Activated CD4-positive, alpha-beta memory T cell treated with anti-CD3 and anti-CD28 coated beads, Interleukin-2, amount 10 ng/mL, durations not matched to agents 7 days and 5 days (primary cell): ENCODE data around the gene CDH23. TPM values are rescaled to one million over a fixed set of nuclear protein-coding genes. Genes with fewer than 3 reads are reported as not detected.

Source experiments
- CTCF ChIA-PET: fragments of 350-600 bp; sonication (Branson Sonifier 250); formaldehyde crosslinking; loops from one replicate; lab custom pipeline; 2021; ENCODE audit warnings: antibody characterized with exemption, inconsistent platforms; lab: Charles Lee
- POLR2A ChIA-PET: fragments of 350-600 bp; sonication (Branson Sonifier 250); formaldehyde crosslinking; loops from one replicate; lab custom pipeline; 2021; ENCODE audit warnings: antibody characterized with exemption; lab: Charles Lee
- DNase-seq: peaks from one replicate; pipeline ENCODE4 v3.0.0-alpha.2; 2020
- H3K27ac Mint-ChIP-seq: one replicate; pipeline ENCODE4 v1.8.0; 2021; ENCODE audit warnings: mild to moderate bottlenecking, mixed read lengths
- H3K27me3 Mint-ChIP-seq: one replicate; pipeline ENCODE4 v1.8.0; 2021; ENCODE audit warnings: mixed read lengths
- H3K36me3 Mint-ChIP-seq: one replicate; pipeline ENCODE4 v1.8.0; 2021; ENCODE audit warnings: low read depth, mixed read lengths
- H3K4me1 Mint-ChIP-seq: one replicate; pipeline ENCODE4 v1.8.0; 2021; ENCODE audit warnings: mixed read lengths
- H3K4me3 Mint-ChIP-seq: one replicate; pipeline ENCODE4 v1.8.0; 2021; ENCODE audit warnings: mild to moderate bottlenecking, mixed read lengths
- H3K9me3 Mint-ChIP-seq: one replicate; pipeline ENCODE4 v1.8.0; 2021; ENCODE audit warnings: mixed read lengths
- total RNA-seq, 2 experiments: library from RNA; stranded (reverse); gene quantifications; one replicate each; pipeline ENCODE4 v1.2.3, GENCODE V29; 2021

CDH23 gene
- total RNA-seq, 2 experiments from 2014 or later, result 1.3 TPM

GRCh38 chr10:71461457-71461856 is 64.7 kb downstream of the CDH23 start:
- H3K36me3 Mint-ChIP-seq, result no peaks in the 10 kb centered on the region
- H3K27ac Mint-ChIP-seq, result no peak overlapping the region
- POLR2A ChIA-PET, result no interaction called here
- H3K4me1 Mint-ChIP-seq, result no peaks in the 10 kb centered on the region
- peaks cover under 1% of the 10 kb centered on the region for H3K27me3 Mint-ChIP-seq
- no peaks in the 10 kb centered on the region for H3K9me3 Mint-ChIP-seq
- CTCF ChIA-PET, result no interaction called here
- H3K4me3 Mint-ChIP-seq, result no peak overlapping the region
- no peak for DNase-seq

DNA sequence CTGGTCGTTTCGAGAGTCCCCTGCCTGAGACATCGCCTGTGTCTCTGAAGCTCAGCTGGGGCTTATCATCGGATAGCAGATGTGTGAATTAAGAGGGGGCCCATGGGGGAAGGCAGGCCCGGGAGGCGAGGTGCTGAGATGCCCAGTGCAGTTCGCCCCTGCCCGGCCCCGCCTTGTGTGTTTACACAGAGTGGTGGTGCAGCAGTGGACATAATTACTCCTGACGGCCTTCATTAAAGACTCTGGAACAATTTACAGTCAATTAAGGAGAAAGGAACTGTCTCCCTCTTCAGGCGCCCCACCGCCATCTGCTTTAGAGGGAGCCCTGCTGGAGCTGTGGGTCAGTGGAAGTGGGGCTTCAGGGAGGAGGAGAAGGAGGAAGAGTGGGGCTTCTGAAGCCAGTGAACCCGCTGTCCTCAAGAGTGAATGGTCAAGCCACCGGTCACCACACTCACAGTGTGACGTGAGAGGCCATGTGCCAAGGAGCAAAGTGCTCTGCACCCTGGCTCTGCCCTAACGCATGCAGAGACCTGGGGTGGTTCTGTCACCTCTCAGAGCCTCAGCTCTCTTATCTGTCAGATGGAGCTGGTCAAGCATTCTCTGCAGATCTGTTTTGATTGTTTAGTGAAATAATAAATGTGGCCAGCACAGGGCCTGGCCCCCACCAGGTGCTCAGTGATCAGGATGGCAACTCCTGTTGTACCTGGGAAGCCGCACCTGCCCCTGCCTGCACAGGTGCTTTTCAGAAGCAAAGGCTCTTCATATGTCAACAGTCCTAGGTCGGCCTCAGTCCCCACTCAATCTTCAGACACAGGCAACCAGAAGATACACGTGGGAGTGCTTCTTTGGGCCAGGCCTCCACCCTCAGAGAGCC is 65.6 kb downstream of the CDH23 start:
- POLR2A ChIA-PET, result no interaction called here
- CTCF ChIA-PET, result no interaction called here

DNA sequence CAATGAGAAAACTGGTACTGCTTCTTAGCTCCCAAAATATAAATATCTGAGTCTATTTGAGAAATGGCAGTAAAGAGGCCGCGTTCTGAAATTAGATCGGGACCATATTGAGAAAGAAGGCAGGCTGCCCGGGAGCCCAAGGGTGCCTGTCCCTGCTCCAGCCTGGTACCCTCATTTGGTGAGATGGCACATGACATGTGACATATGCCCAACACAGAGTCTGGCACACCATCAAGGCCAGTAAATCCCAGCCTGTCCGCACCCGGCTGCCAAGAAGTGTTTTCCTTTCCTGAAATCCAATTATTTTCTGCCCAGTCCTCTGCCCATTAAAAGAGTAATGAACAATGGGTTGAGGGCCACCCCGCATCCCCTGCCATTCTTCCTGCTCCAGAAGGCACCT is 66.4 kb downstream of the CDH23 start:
- CTCF ChIA-PET, result no interaction called here
- Mint-ChIP-seq H3K9me3 (no peaks in the 10 kb centered on the region), H3K4me1 (no peaks in the 10 kb centered on the region), H3K36me3 (no peaks in the 10 kb centered on the region), H3K4me3 (no peak overlapping the region), H3K27me3 (no peaks in the 10 kb centered on the region), H3K27ac (no peak overlapping the region)
- DNase-seq, result no peak
- POLR2A ChIA-PET, result no interaction called here

More for the DNA sequence above, 65.6 kb downstream of the CDH23 start:
- no peaks in the 10 kb centered on the region for H3K9me3 Mint-ChIP-seq
- DNase-seq, result no peak
- H3K4me3 Mint-ChIP-seq, result no peak overlapping the region
- H3K27me3 Mint-ChIP-seq, result no peaks in the 10 kb centered on the region
- H3K4me1 Mint-ChIP-seq, result no peaks in the 10 kb centered on the region
- H3K27ac Mint-ChIP-seq, result no peak overlapping the region
- H3K36me3 Mint-ChIP-seq, result no peaks in the 10 kb centered on the region

DNA sequence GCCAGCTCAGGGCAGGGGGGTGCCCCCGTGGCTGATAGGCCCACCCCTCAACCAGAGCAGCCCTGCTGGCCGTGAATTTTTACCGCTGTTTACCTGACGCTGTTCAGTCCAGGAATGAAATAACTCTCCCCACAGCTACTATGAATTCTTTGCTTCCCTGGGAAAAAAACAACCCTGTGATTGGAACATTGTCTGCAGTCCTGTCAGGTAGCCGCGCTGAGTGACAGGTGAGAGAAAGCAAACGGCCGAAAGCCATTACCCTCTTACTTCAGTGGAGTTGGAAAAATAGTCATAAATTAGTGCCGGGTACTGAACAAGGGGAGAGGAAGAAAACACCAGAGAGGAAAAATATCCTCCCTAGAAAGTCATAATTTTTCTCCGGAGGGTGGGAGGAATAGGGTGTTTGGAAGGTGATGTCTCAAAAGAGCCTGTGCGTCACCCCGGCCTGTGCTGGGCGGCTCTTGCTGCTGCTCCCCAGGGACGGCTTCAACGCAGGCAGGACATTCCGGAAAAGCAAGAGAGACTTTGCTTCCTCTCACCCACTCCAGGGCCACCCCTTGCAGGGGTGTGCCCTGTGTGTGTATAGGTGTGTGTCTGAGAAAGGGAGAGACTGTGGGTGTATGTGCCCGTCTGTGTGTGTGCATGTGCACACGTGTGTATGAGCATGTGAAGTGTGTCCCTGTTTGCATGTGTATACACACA is 69.0 kb downstream of the CDH23 start:
- H3K27me3 Mint-ChIP-seq, result no peaks in the 10 kb centered on the region
- no peak for DNase-seq
- no peaks in the 10 kb centered on the region for H3K36me3 Mint-ChIP-seq
- no peak overlapping the region for H3K27ac Mint-ChIP-seq
- no peaks in the 10 kb centered on the region for H3K4me1 Mint-ChIP-seq
- ChIA-PET CTCF (no interaction called here), POLR2A (no interaction called here)
- no peak overlapping the region for H3K4me3 Mint-ChIP-seq
- H3K9me3 Mint-ChIP-seq, result no peaks in the 10 kb centered on the region

GRCh38 chr10:71466330-71466729 is 69.6 kb downstream of the CDH23 start:
- H3K36me3 Mint-ChIP-seq, result no peaks in the 10 kb centered on the region
- ChIA-PET POLR2A (no interaction called here), CTCF (interaction anchor here (0.8 kb wide), 1 partner anchor 9 kb away, joined by 3 read pairs; no protein-coding TSS in a partner anchor)
- H3K27me3 Mint-ChIP-seq, result no peaks in the 10 kb centered on the region
- H3K9me3 Mint-ChIP-seq, result no peaks in the 10 kb centered on the region
- no peaks in the 10 kb centered on the region for H3K4me1 Mint-ChIP-seq
- no peak overlapping the region for H3K27ac Mint-ChIP-seq
- no peak for DNase-seq
- H3K4me3 Mint-ChIP-seq, result no peak overlapping the region

DNA sequence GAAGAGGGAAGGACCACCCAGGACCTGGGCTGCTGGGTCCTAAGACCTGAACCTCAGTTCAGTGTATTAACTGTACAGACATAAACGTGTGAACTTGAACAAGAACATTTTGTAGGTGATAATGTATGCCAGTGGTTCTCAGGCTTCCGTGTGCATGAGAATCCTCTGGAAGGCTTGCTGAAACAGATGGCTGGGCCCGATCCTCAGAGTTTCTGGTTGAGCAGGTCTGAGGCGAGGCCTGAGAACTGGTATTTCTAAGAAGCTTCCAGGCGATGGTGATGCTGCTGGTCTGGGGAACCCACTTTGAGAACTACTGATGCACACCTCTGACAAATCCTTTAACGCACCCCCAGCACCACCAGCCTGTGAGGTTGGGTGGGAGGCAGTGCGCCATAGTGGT is 70.4 kb downstream of the CDH23 start:
- POLR2A ChIA-PET, result no interaction called here

GRCh38 chr10:71467569-71468362 is 71.0 kb downstream of the CDH23 start:
- CTCF ChIA-PET, result interaction anchor here (1.1 to 1.6 kb wide), 2 partner anchors 10 to 18 kb away, joined by 3 read pairs; no protein-coding TSS in a partner anchor
- H3K27me3 Mint-ChIP-seq, result no peaks in the 10 kb centered on the region
- H3K27ac Mint-ChIP-seq, result no peak overlapping the region
- H3K4me1 Mint-ChIP-seq, result no peaks in the 10 kb centered on the region
- POLR2A ChIA-PET, result no interaction called here
- H3K9me3 Mint-ChIP-seq, result no peaks in the 10 kb centered on the region
- H3K4me3 Mint-ChIP-seq, result no peak overlapping the region
- DNase-seq, result no peak
- H3K36me3 Mint-ChIP-seq, result no peaks in the 10 kb centered on the region

More for the DNA sequence above, 70.4 kb downstream of the CDH23 start:
- Mint-ChIP-seq H3K27me3 (no peaks in the 10 kb centered on the region), H3K4me3 (no peak overlapping the region), H3K9me3 (no peaks in the 10 kb centered on the region), H3K36me3 (no peaks in the 10 kb centered on the region), H3K4me1 (no peaks in the 10 kb centered on the region), H3K27ac (no peak overlapping the region)
- DNase-seq, result no peak
- CTCF ChIA-PET, result interaction anchor here (0.8 kb wide), 1 partner anchor 9 kb away, joined by 3 read pairs; no protein-coding TSS in a partner anchor

GRCh38 chr10:71468363-71469094 is 71.8 kb downstream of the CDH23 start:
- Mint-ChIP-seq H3K27ac (no peak overlapping the region), H3K4me1 (no peaks in the 10 kb centered on the region), H3K36me3 (no peaks in the 10 kb centered on the region), H3K27me3 (no peaks in the 10 kb centered on the region), H3K9me3 (no peaks in the 10 kb centered on the region), H3K4me3 (no peak overlapping the region)
- ChIA-PET POLR2A (no interaction called here), CTCF (interaction anchor here (1.1 to 1.6 kb wide), 2 partner anchors 9 to 17 kb away, joined by 3 read pairs; no protein-coding TSS in a partner anchor)
- no peak for DNase-seq

GRCh38 chr10:71471006-71471405 is 74.3 kb downstream of the CDH23 start:
- Mint-ChIP-seq H3K27ac (no peak overlapping the region), H3K4me1 (no peaks in the 10 kb centered on the region), H3K36me3 (no peaks in the 10 kb centered on the region), H3K4me3 (no peak overlapping the region), H3K9me3 (no peaks in the 10 kb centered on the region), H3K27me3 (no peaks in the 10 kb centered on the region)
- POLR2A ChIA-PET, result no interaction called here
- no peak for DNase-seq
- CTCF ChIA-PET, result no interaction called here

DNA sequence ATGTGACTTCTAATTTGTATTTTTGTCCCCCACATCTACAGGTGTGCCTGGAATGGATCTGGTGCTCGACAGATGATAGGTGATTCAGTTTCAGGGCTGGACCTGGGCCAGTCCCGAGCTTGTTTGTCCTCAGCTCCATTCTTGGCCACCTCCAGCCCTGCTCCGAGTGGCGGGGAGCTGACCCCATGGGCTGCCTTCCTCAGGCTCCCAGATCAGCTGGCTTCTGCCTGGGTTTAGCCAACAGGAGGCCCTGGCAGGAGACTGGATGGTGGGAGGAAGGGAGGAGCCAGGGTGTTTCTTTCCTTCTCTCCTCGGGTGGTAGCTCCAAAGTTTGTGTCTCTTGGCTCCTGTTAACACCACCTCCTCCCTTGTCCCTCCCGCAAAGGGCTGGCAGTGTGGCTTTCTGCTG is 75.2 kb downstream of the CDH23 start:
- Mint-ChIP-seq H3K27me3 (no peaks in the 10 kb centered on the region), H3K4me1 (no peaks in the 10 kb centered on the region), H3K9me3 (no peaks in the 10 kb centered on the region), H3K4me3 (no peak overlapping the region), H3K36me3 (no peaks in the 10 kb centered on the region), H3K27ac (no peak overlapping the region)
- DNase-seq, result no peak
- ChIA-PET POLR2A (no interaction called here), CTCF (no interaction called here)

DNA sequence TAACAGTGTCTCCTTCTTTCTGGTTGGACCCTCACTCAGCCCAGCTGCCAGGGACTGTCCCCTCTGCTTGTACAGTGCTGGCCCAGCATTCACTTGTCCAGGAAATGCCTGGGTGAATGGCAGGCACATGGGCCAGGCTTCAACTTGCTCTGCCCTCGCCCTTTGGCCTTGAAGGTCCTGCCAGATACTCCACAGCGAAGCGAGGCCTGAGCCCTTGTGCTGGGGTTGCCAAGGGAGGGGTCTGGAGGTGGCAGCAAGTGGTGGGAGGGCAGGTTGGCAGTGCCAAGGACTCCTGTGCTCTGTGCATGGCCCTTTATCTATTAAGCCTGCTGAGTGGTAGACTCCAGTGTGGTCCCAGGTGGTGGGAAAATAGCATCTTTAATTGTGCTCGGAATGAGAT is 75.7 kb downstream of the CDH23 start:
- CTCF ChIA-PET, result no interaction called here
- Mint-ChIP-seq H3K36me3 (no peaks in the 10 kb centered on the region), H3K4me3 (no peak overlapping the region)

GRCh38 chr10:71472912-71473311 is 76.2 kb downstream of the CDH23 start:
- POLR2A ChIA-PET, result no interaction called here
- no peaks in the 10 kb centered on the region for H3K36me3 Mint-ChIP-seq
- CTCF ChIA-PET, result no interaction called here
- H3K9me3 Mint-ChIP-seq, result no peaks in the 10 kb centered on the region
- H3K27me3 Mint-ChIP-seq, result peaks cover 5% of the 10 kb centered on the region
- DNase-seq, result no peak
- H3K4me3 Mint-ChIP-seq, result no peak overlapping the region
- H3K27ac Mint-ChIP-seq, result no peak overlapping the region
- no peaks in the 10 kb centered on the region for H3K4me1 Mint-ChIP-seq

More for the DNA sequence above, 75.7 kb downstream of the CDH23 start:
- Mint-ChIP-seq H3K9me3 (no peaks in the 10 kb centered on the region), H3K4me1 (no peaks in the 10 kb centered on the region), H3K27ac (no peak overlapping the region), H3K27me3 (peaks cover 2% of the 10 kb centered on the region)
- POLR2A ChIA-PET, result no interaction called here
- no peak for DNase-seq
